ENCODE data around the gene TRDN.
A peak's percentile ranks its signal among the peaks of the same experiment; 100 is the strongest.

TRDN gene

GRCh38 chr6:123417535-123417934 is 219.2 kb downstream of the TRDN start:
- no peak for DNase-seq (ENCODE audit: low spot score)

GRCh38 chr6:123415844-123416468 is 220.8 kb downstream of the TRDN start:
- FAIRE-seq (no peak), DNase-seq (ENCODE audit: low spot score) (peak; percentile 20)

More at GRCh38 chr6:123417535-123417934, 219.2 kb downstream of the TRDN start:
- no peak for FAIRE-seq

GRCh38 chr6:123404975-123405374 is 231.8 kb downstream of the TRDN start:
- no peak for FAIRE-seq

GRCh38 chr6:123402052-123402451 is 234.7 kb downstream of the TRDN start:
- no peak for DNase-seq (ENCODE audit: low spot score)
- no peak for FAIRE-seq

More at GRCh38 chr6:123404975-123405374, 231.8 kb downstream of the TRDN start:
- DNase-seq (ENCODE audit: low spot score): no peak

- FAIRE-seq (no peak), DNase-seq (ENCODE audit: low spot score) (no peak)
Observed at GRCh38 chr6:123398072-123398471, 238.7 kb downstream of the TRDN start.

- no peak for DNase-seq (ENCODE audit: low spot score)
- FAIRE-seq: no peak
Observed at GRCh38 chr6:123393331-123393730, 243.4 kb downstream of the TRDN start.

GRCh38 chr6:123383718-123384117 is 253.0 kb downstream of the TRDN start:
- DNase-seq (ENCODE audit: low spot score): no peak
- no peak for FAIRE-seq

GRCh38 chr6:123380257-123380656 is 256.5 kb downstream of the TRDN start:
- no peak for DNase-seq (ENCODE audit: low spot score)

GRCh38 chr6:123372737-123373136 is 264.0 kb downstream of the TRDN start:
- FAIRE-seq (no peak), DNase-seq (ENCODE audit: low spot score) (no peak)

More at GRCh38 chr6:123380257-123380656, 256.5 kb downstream of the TRDN start:
- FAIRE-seq: no peak

- no peak for FAIRE-seq
- no peak for DNase-seq (ENCODE audit: low spot score)
Observed at GRCh38 chr6:123363912-123364311, 272.8 kb downstream of the TRDN start.

- FAIRE-seq (no peak), DNase-seq (ENCODE audit: low spot score) (no peak)
Observed at GRCh38 chr6:123360359-123360758, 276.4 kb downstream of the TRDN start.

- DNase-seq (ENCODE audit: low spot score) (no peak), FAIRE-seq (no peak)
Observed at GRCh38 chr6:123352705-123353104, 284.0 kb downstream of the TRDN start.

GRCh38 chr6:123352279-123352678 is 284.5 kb downstream of the TRDN start:
- FAIRE-seq: no peak

GRCh38 chr6:123343836-123344235 is 292.9 kb downstream of the TRDN start:
- FAIRE-seq (no peak), DNase-seq (ENCODE audit: low spot score) (no peak)

More at GRCh38 chr6:123352279-123352678, 284.5 kb downstream of the TRDN start:
- DNase-seq (ENCODE audit: low spot score): no peak

- FAIRE-seq (no peak), DNase-seq (ENCODE audit: low spot score) (no peak)
Observed at GRCh38 chr6:123338394-123338793, 298.4 kb downstream of the TRDN start.

- no peak for FAIRE-seq
- no peak for DNase-seq (ENCODE audit: low spot score)
Observed at GRCh38 chr6:123333000-123333756, 303.6 kb downstream of the TRDN start.

- FAIRE-seq: no peak
- no peak for DNase-seq (ENCODE audit: low spot score)
Observed at GRCh38 chr6:123332070-123332469, 304.7 kb downstream of the TRDN start.

GRCh38 chr6:123329337-123329736 is 307.4 kb downstream of the TRDN start:
- no peak for DNase-seq (ENCODE audit: low spot score)
- no peak for FAIRE-seq

GRCh38 chr6:123323452-123324329 is 313.1 kb downstream of the TRDN start:
- FAIRE-seq: no peak
- no peak for DNase-seq (ENCODE audit: low spot score)

- no peak for FAIRE-seq
- no peak for DNase-seq (ENCODE audit: low spot score)
Observed at GRCh38 chr6:123321020-123321419, 315.7 kb downstream of the TRDN start.

GRCh38 chr6:123316733-123317323 is 319.9 kb downstream of the TRDN start:
- FAIRE-seq: peak; percentile 75
- DNase-seq (ENCODE audit: low spot score): no peak
